Renal cortical epithelial cell (primary cell): ENCODE measurements around the gene ATG12. TPM values are rescaled to one million over a fixed set of nuclear protein-coding genes. Genes with fewer than 3 reads are reported as not detected.
"Not testable (repeated sequence)": the region's sequence is repeated elsewhere in the genome, so short reads cannot be mapped to it uniquely, and the experiment has no call there.

Experiments used
- DNase-seq: peaks from one replicate; pipeline ENCODE4 v3.0.0-alpha.2; 2011; ENCODE audit warnings: low read depth
- total RNA-seq: library from RNA; depleted of rRNA; stranded (reverse); fragments of >200 nt; gene quantifications from 2 replicates; pipeline ENCODE4 v1.2.3, GENCODE V29; 2014

Gene ATG12
- total RNA-seq, 1 donor from 2014 or later: 41.9 TPM

GRCh38 chr5:115842952-115843351, 1.6 kb upstream of the ATG12 start:
- no peak for DNase-seq

GRCh38 chr5:115842089-115842935, 947 bp upstream of the ATG12 start:
- no peak for DNase-seq

DNA sequence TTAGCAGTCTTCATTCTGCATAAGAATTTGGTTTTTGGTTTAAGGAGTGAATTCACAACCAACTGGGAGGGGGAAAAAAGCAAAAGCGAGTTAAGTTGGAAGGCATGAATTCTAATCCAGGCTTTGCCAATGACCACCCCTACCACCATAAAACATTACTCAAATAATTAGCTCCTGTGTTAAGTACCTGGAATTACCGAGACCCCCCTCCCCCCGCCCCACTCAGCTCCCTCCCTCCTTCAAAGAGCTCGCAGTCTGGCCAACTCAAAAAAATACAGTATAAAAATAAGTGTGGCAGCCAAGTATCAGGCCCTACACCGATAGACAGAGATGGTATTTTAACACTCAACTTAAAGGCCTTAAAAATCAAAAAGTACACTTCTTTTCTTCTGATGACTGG, 492 bp downstream of the ATG12 start:
- no peak for DNase-seq

GRCh38 chr5:115838885-115839518, 2.4 kb downstream of the ATG12 start:
- DNase-seq: peak; percentile 71

DNA sequence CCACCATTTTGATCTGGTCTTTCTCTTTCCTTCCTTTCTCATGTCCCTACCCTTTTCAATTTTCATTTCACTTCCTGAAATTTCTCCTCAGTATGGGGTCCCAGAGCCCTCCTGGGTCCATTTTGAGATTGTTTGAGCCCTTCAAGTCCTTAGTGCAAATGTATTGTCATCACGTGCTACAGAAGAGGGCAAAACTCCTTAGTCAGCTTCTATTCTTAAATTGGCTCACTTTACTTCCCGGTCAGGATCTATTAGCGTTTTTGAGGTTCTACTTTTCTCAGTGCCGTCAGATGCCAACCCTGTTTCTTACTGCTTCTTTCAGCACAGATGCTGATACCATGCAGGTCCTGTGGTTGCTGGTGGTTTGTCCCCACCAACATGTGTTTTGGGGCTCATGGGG, 5.9 kb downstream of the ATG12 start:
- no peak for DNase-seq

- DNase-seq: no peak
These were observed 10.1 kb downstream of the ATG12 start for GRCh38 chr5:115831163-115831768.

GRCh38 chr5:115829913-115830312, 11.5 kb downstream of the ATG12 start:
- no peak for DNase-seq

- no peak for DNase-seq
These were observed 15.4 kb downstream of the ATG12 start for GRCh38 chr5:115825948-115826347.

GRCh38 chr5:115824983-115825382, 16.4 kb downstream of the ATG12 start:
- not testable (repeated sequence) for DNase-seq

DNA sequence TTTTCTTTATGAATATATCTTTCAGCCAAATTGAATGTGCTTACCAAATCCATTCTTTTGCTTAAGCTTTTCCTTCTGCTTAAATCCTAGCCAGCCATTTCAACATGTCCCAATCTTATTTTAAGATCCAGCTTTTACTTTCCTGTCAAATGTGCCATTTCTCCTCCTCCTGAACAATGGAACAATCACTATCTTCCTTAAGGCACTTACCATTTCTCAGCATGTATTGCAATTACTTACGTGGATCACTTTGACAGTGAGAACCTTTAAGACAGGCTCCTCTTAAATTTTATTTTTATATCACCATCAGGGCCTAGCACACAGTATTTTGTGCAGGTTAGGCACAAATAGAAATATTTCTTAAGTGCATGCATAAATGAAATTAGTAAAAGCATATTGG, 20.5 kb downstream of the ATG12 start:
- DNase-seq: no peak

GRCh38 chr5:115818821-115819220, 22.5 kb downstream of the ATG12 start:
- no peak for DNase-seq

DNA sequence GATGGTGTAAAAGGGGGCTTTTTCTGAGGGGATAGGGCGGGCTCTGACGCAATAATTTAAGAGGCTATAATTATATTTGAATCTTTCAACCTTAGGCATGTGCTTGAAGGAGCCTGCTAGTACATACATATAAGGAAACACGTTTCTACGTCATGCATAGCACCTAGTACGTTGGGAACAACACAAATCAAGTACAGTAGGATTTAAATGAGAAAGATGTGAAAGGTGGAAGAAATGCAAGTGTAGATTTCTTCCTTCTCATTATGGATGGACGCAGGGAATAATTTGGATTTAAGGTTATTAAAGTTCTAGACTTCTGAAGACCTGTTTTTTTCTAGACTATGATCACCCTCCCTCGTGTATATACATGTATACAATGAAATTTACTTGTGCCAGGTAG, 24.0 kb downstream of the ATG12 start:
- DNase-seq: no peak

DNA sequence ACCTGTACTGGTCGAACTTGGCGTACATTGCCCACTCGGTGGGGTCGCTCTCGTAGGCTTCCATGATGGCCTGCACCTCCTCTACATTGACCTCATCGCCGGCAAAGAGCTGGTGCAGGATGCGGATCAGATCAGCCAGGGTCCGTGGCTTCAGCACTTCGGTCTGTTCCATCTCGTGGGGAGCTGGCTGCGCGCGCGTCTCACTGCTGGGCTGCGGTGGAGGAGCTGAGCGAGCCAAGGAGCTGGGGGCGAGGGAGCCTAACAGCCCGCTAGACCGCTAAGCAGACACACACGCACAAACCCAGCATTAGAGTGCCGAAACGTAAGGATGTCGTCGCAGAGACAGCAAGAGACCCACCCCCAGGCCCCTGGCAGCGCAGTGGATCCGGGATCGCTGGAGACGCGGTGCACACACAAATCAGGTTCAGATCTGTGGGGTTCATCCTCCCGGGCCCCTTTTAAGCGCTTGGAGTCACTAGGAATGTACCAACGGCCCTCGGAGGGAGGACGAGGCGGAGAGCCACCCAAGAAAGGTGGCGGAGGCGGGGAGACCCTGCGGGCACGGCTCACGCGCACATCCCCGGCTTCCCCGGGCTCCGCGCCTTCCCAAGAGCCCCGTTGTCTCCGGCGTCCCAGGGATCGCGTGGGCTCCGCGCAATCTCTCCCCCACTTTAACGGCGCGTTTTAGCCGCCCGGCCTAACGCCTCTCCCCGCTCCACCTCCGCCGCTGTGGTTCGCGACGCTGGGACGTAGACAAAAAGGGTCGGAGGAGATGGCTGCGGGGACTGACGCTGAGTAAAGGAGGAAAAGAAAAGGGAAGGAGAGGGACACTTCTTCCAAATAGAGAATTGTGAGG, 24.9 kb downstream of the ATG12 start, which contains the start of gene CDO1:
TSS of gene CDO1 (minus strand) at position 434 of the 856 bp plus-strand sequence. CDS start at position 172, 262 bp downstream.
- DNase-seq: no peak

- DNase-seq: no peak
These were observed 25.6 kb downstream of the ATG12 start for GRCh38 chr5:115815693-115816225.

DNA sequence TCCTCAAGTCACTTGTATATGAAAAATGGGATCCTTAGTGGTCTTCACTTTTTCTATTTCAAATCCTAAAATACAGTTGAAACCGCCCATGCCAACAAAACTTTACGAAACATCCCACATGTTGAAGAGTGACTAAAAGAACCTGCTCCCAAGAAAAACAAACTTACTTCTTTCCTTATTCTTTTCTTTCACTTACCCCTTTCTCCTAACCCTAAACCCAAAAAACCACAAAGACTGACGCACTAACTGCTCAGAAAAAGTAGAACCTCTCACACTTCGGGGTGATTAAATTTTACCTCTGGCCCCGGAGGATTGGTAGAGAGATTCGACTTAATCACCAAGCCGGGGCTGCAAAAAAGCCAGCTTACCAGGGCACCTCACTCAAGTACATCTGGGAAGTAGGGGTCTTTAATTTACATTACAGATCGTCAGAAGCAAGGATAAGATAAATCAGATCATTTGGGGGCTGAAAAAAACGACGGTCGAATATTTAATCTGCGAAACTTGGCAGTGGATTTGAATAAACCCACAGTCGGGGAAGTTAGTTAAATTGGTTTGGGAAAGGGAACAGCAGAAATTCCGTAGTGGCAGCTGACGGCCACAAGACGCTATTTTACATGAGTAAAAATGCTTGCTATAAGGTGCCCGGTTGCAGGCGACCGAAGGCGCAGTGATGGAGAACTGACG, 26.2 kb downstream of the ATG12 start:
- no peak for DNase-seq

GRCh38 chr5:115813719-115814118, 27.6 kb downstream of the ATG12 start:
- no peak for DNase-seq

- no peak for DNase-seq
These were observed 29.0 kb downstream of the ATG12 start for GRCh38 chr5:115812372-115812771.

DNA sequence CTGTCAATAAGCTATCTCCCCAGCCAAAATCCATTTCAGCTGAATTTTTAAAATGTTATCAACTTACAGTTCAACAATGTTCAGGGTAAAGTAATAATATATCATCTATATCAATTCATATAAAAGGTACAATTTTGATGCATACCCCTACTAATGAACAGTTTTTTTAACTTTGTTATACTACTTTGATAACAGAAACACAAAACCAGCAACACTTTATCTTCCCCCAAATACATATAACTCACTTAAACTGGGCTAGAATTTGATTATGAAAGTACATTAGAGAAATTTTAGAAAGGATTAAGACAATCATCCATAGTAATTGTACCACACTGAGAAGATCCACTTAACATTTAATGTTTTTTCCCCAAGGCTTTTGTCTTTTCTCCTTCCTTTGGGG, 30.0 kb downstream of the ATG12 start:
- no peak for DNase-seq

- no peak for DNase-seq
These were observed 30.6 kb downstream of the ATG12 start for GRCh38 chr5:115810761-115811160.

GRCh38 chr5:115809946-115810345, 31.4 kb downstream of the ATG12 start:
- DNase-seq: no peak

GRCh38 chr5:115808066-115808465, 33.3 kb downstream of the ATG12 start:
- not testable (repeated sequence) for DNase-seq
